OCI-M1 (cell line): Measurements from ENCODE around the gene BMP2K.
"Not testable (repeated sequence)": the region's sequence is repeated elsewhere in the genome, so short reads cannot be mapped to it uniquely, and the experiment has no call there.

Experiments used
- DNase-seq: peaks from one replicate; lab custom pipeline; 2025; lab: John Stamatoyannopoulos, UW

Gene BMP2K

GRCh38 chr4:78863254-78863869, 87.2 kb downstream of the BMP2K start:
- DNase-seq: no peak

GRCh38 chr4:78863991-78864390, 87.8 kb downstream of the BMP2K start:
- DNase-seq: no peak

- DNase-seq: peak; percentile 83
Observed at GRCh38 chr4:78864405-78865024, 88.4 kb downstream of the BMP2K start.

- no peak for DNase-seq
Observed at GRCh38 chr4:78865451-78865850, 89.3 kb downstream of the BMP2K start.

- DNase-seq: not testable (repeated sequence)
Observed at GRCh38 chr4:78868712-78869111, 92.6 kb downstream of the BMP2K start.

GRCh38 chr4:78870056-78870455, 93.9 kb downstream of the BMP2K start:
- DNase-seq: no peak

GRCh38 chr4:78876568-78877320, 100.6 kb downstream of the BMP2K start:
- peak; percentile 49 for DNase-seq

- DNase-seq: no peak
Observed at GRCh38 chr4:78878031-78878430, 101.9 kb downstream of the BMP2K start.

GRCh38 chr4:78880874-78881492, 104.8 kb downstream of the BMP2K start:
- DNase-seq: peak; percentile 12

GRCh38 chr4:78885598-78885997, 109.4 kb downstream of the BMP2K start:
- no peak for DNase-seq

GRCh38 chr4:78889955-78890354, 113.8 kb downstream of the BMP2K start:
- DNase-seq: no peak

- DNase-seq: no peak
Observed at GRCh38 chr4:78899302-78899701, 123.2 kb downstream of the BMP2K start.

GRCh38 chr4:78901882-78902281, 125.7 kb downstream of the BMP2K start:
- DNase-seq: no peak

- DNase-seq: no peak
Observed at GRCh38 chr4:78902298-78902697, 126.1 kb downstream of the BMP2K start.

GRCh38 chr4:78904143-78904542, 128.0 kb downstream of the BMP2K start:
- DNase-seq: no peak

- no peak for DNase-seq
Observed at GRCh38 chr4:78907638-78908037, 131.5 kb downstream of the BMP2K start.

GRCh38 chr4:78908974-78909373, 132.8 kb downstream of the BMP2K start:
- DNase-seq: not testable (repeated sequence)

- DNase-seq: no peak
Observed at GRCh38 chr4:78910612-78911011, 134.5 kb downstream of the BMP2K start.

GRCh38 chr4:78922207-78922606, 146.1 kb downstream of the BMP2K start:
- no peak for DNase-seq

- peak; percentile 73 for DNase-seq
Observed at GRCh38 chr4:78923464-78924312, 147.5 kb downstream of the BMP2K start.

- DNase-seq: peak; percentile 56
Observed at GRCh38 chr4:78926826-78927225, 150.7 kb downstream of the BMP2K start.

GRCh38 chr4:78928835-78929234, 152.7 kb downstream of the BMP2K start:
- DNase-seq: no peak
